ENCODE results near the gene DGCR2.

- no peak for TF ChIP-seq POLR2A (IDR thresholded peaks at IDR 0.05; ENCODE audit: low read depth, low read length)
- TF ChIP-seq, protein P1, sequence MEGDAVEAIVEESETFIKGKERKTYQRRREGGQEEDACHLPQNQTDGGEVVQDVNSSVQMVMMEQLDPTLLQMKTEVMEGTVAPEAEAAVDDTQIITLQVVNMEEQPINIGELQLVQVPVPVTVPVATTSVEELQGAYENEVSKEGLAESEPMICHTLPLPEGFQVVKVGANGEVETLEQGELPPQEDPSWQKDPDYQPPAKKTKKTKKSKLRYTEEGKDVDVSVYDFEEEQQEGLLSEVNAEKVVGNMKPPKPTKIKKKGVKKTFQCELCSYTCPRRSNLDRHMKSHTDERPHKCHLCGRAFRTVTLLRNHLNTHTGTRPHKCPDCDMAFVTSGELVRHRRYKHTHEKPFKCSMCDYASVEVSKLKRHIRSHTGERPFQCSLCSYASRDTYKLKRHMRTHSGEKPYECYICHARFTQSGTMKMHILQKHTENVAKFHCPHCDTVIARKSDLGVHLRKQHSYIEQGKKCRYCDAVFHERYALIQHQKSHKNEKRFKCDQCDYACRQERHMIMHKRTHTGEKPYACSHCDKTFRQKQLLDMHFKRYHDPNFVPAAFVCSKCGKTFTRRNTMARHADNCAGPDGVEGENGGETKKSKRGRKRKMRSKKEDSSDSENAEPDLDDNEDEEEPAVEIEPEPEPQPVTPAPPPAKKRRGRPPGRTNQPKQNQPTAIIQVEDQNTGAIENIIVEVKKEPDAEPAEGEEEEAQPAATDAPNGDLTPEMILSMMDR (conservative IDR thresholded peaks at IDR 0.05; ENCODE audit: low read depth, low read length), result no peak
Observed at GRCh38 chr22:19062139-19062942, 59.9 kb downstream of the DGCR2 start.

All from IMR-90 (cell line).